Panc1 (cell line): ENCODE data around the gene CAMKMT. TPM values are rescaled to one million over a fixed set of nuclear protein-coding genes. Genes with fewer than 3 reads are reported as not detected.

Source experiments
- ATAC-seq: fragments of 200-7000 bp; cut with Tn5 transposase; 2 replicates; pipeline ENCODE4 v1.9.1; 2020; ENCODE audit warnings: mild to moderate bottlenecking, moderate library complexity
- BruUV-seq: library from RNA; stranded (reverse); fragments of 400-500 nt; replicated peaks from 2 replicates; lab custom pipeline; 2021; lab: Mats Ljungman, UMichigan
- CTCF ChIA-PET: fragments of 300-600 bp; sonication (Branson Sonifier 250); formaldehyde crosslinking; loops from one replicate; lab custom pipeline; 2022; ENCODE audit warnings: antibody characterized with exemption; lab: Charles Lee
- POLR2A ChIA-PET: fragments of 300-600 bp; sonication (Branson Sonifier 250); formaldehyde crosslinking; loops from one replicate; lab custom pipeline; 2022; ENCODE audit warnings: antibody characterized with exemption; lab: Charles Lee
- DNase-seq: peaks from one replicate; pipeline ENCODE4 v3.0.0-alpha.2; 2010; ENCODE audit warnings: low read depth, low spot score
- H3K27ac ChIP-seq: 2 replicates; pipeline ENCODE4 v1.5.1; 2011; ENCODE audit warnings: mild to moderate bottlenecking, low read length, inconsistent platforms
- H3K27me3 ChIP-seq: fragments of 200-500 bp; sonication (Bioruptor generic); 2 replicates; pipeline ENCODE4 v1.6.0; 2014; ENCODE audit warnings: low read length, inconsistent platforms; ENCODE audit not compliant: control insufficient read depth, insufficient read depth
- H3K36me3 ChIP-seq: fragments of 200-500 bp; sonication (Bioruptor generic); 2 replicates; pipeline ENCODE4 v1.5.1; 2014; ENCODE audit warnings: inconsistent platforms, mild to moderate bottlenecking, low read length, moderate library complexity; ENCODE audit not compliant: control insufficient read depth, insufficient read depth
- H3K4me1 ChIP-seq: 2 replicates; pipeline ENCODE4 v1.5.1; 2011; ENCODE audit warnings: inconsistent platforms, mild to moderate bottlenecking, low read length, moderate library complexity; ENCODE audit not compliant: control insufficient read depth, insufficient read depth
- H3K4me3 ChIP-seq, 2 experiments: 2 replicates each; pipeline ENCODE4 v1.5.1; 2011 to 2012; ENCODE audit warnings: low read depth in 2 of 2, low read length in 2 of 2, mild to moderate bottlenecking in 2 of 2, inconsistent platforms in 1 of 2, moderate library complexity in 1 of 2
- H3K9me3 ChIP-seq: fragments of 200-500 bp; sonication (Bioruptor generic); 2 replicates; pipeline ENCODE4 v1.5.1; 2014; ENCODE audit warnings: low read depth, mild to moderate bottlenecking, inconsistent platforms, low read length, moderate library complexity; ENCODE audit not compliant: control insufficient read depth, insufficient read depth
- POLR2AphosphoS5 ChIP-seq: IDR thresholded peaks from 2 replicates; pipeline ENCODE4 v1.6.1; 2012; ENCODE audit warnings: mild to moderate bottlenecking, low read depth, low read length, moderate library complexity
- SIN3A ChIP-seq: IDR thresholded peaks from 2 replicates; pipeline ENCODE4 v1.6.1; 2012; ENCODE audit warnings: low read depth, mild to moderate bottlenecking, low read length, moderate library complexity, borderline replicate concordance; ENCODE audit not compliant: insufficient read depth
- TCF7L2 ChIP-seq: IDR thresholded peaks from 2 replicates; pipeline ENCODE4 v1.6.1; 2011; ENCODE audit warnings: mild to moderate bottlenecking, low read depth, low read length, inconsistent platforms
- in situ Hi-C: cut with HindIII; loops from 2 replicates; pipeline ENCODE4 v1.10.0; 2016; ENCODE audit warnings: low sequenced_read_pairs, low pct_unique_long_range_greater_than_20kb
- intact Hi-C: fragments of 100-400 bp; cut with micrococcal nuclease; formaldehyde crosslinking; loops from one replicate; pipeline ENCODE4 v1.10.0; 2022; ENCODE audit not compliant: unreplicated experiment
- total RNA-seq: library from RNA; stranded (reverse); gene quantifications from one replicate; pipeline ENCODE4 v1.2.1, GENCODE V29; 2021; ENCODE audit not compliant: unreplicated experiment
- TF ChIP-seq, protein P1 (sequence below), 2 experiments: IDR thresholded peaks; 2 replicates each; pipeline ENCODE4 v1.6.1; 2011 to 2012; ENCODE audit warnings: low read depth in 2 of 2, control low read depth in 1 of 2, low read length in 1 of 2, mild to moderate bottlenecking in 1 of 2, moderate library complexity in 1 of 2; ENCODE audit not compliant: insufficient read depth in 1 of 2
- TF ChIP-seq, protein P2 (sequence below): fragments of 450-650 bp; IDR thresholded peaks from 2 replicates; pipeline ENCODE4 v1.5.1; 2017; ENCODE audit warnings: mild to moderate bottlenecking

Gene CAMKMT
- total RNA-seq, 1 experiment from 2014 or later, result 12.6 TPM

DNA sequence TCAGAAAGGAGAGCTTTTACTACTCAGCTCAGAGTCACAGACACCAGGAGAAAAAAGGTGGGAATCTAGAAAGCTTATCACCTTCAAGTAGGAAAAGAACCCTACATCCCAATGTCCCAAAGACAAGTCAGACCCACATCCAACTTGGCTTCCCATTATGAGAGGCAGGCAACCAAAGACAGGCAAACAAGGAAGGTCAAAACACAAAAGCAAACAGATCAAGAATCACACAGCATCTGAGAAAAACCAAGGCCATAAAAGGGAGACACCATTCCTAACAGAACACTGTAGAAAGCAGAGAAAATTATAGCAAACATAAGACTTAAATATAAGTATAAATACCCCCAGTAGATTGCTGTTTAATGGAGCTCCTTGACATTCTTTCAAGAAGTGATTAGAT lies 45.8 kb upstream of the CAMKMT start:
- POLR2A ChIA-PET, result no interaction called here
- BruUV-seq, result no TSS peak

DNA sequence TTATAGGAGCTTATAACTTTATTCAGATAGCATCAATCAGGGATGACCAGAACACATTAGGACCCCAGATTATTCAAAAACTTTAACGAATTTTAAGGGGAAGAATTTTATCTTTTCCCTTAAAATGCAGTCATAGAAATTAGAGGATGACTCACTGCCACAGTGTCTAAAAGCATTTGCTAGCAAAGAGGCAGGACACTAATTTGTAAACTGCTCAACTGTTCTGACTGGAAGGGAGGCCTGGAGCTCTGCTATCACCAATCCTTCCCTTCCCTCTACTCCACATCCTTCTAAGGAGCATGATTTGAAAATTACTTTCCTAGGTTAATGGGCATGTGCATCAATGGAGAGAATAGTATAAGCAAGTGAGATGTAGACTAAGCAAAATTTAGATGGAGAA lies 40.9 kb upstream of the CAMKMT start:
- ChIA-PET CTCF (no interaction called here), POLR2A (no interaction called here)
- Histone ChIP-seq H3K4me3 (no peak overlapping the region), H3K27me3 (no peaks in the 10 kb centered on the region), H3K36me3 (peaks cover 36% of the 10 kb centered on the region), H3K27ac (no peak overlapping the region), H3K4me1 (no peaks in the 10 kb centered on the region; the same call in 1 of the 2 replicates), H3K9me3 (no peaks in the 10 kb centered on the region)
- in situ Hi-C loops, result no loop called here
- TF ChIP-seq POLR2AphosphoS5, result no peak
- no peak for TF ChIP-seq SIN3A
- TF ChIP-seq, protein P1, sequence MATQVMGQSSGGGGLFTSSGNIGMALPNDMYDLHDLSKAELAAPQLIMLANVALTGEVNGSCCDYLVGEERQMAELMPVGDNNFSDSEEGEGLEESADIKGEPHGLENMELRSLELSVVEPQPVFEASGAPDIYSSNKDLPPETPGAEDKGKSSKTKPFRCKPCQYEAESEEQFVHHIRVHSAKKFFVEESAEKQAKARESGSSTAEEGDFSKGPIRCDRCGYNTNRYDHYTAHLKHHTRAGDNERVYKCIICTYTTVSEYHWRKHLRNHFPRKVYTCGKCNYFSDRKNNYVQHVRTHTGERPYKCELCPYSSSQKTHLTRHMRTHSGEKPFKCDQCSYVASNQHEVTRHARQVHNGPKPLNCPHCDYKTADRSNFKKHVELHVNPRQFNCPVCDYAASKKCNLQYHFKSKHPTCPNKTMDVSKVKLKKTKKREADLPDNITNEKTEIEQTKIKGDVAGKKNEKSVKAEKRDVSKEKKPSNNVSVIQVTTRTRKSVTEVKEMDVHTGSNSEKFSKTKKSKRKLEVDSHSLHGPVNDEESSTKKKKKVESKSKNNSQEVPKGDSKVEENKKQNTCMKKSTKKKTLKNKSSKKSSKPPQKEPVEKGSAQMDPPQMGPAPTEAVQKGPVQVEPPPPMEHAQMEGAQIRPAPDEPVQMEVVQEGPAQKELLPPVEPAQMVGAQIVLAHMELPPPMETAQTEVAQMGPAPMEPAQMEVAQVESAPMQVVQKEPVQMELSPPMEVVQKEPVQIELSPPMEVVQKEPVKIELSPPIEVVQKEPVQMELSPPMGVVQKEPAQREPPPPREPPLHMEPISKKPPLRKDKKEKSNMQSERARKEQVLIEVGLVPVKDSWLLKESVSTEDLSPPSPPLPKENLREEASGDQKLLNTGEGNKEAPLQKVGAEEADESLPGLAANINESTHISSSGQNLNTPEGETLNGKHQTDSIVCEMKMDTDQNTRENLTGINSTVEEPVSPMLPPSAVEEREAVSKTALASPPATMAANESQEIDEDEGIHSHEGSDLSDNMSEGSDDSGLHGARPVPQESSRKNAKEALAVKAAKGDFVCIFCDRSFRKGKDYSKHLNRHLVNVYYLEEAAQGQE (IDR thresholded peaks at IDR 0.05; ENCODE audit: insufficient read depth in 1 of 2, low read depth in 2 of 2, low read length in 1 of 2), result no peak
- no peak for DNase-seq
- intact Hi-C loops, result no loop called here
- no TSS peak for BruUV-seq
- ATAC-seq, result no peak

More for the DNA sequence above, 45.8 kb upstream of the CAMKMT start:
- TF ChIP-seq, protein P1 (IDR thresholded peaks at IDR 0.05; ENCODE audit: insufficient read depth in 1 of 2, low read depth in 2 of 2, low read length in 1 of 2), result no peak
- no peak for TF ChIP-seq SIN3A
- no peak for TF ChIP-seq TCF7L2
- TF ChIP-seq, protein P2, sequence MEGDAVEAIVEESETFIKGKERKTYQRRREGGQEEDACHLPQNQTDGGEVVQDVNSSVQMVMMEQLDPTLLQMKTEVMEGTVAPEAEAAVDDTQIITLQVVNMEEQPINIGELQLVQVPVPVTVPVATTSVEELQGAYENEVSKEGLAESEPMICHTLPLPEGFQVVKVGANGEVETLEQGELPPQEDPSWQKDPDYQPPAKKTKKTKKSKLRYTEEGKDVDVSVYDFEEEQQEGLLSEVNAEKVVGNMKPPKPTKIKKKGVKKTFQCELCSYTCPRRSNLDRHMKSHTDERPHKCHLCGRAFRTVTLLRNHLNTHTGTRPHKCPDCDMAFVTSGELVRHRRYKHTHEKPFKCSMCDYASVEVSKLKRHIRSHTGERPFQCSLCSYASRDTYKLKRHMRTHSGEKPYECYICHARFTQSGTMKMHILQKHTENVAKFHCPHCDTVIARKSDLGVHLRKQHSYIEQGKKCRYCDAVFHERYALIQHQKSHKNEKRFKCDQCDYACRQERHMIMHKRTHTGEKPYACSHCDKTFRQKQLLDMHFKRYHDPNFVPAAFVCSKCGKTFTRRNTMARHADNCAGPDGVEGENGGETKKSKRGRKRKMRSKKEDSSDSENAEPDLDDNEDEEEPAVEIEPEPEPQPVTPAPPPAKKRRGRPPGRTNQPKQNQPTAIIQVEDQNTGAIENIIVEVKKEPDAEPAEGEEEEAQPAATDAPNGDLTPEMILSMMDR, result no peak
- TF ChIP-seq POLR2AphosphoS5, result no peak
- CTCF ChIA-PET, result no interaction called here
- Histone ChIP-seq H3K4me3 (no peak overlapping the region), H3K27me3 (no peaks in the 10 kb centered on the region), H3K4me1 (no peaks in the 10 kb centered on the region), H3K9me3 (peaks cover 18% of the 10 kb centered on the region; the same call in 1 of the 2 replicates), H3K27ac (no peak overlapping the region), H3K36me3 (peaks cover 10% of the 10 kb centered on the region)
- DNase-seq (no peak), ATAC-seq (no peak)
- in situ Hi-C loops (no loop called here), intact Hi-C loops (no loop called here)
